H1 (cell line): Measurements from ENCODE around the gene UTS2R. TPM values are rescaled to one million over a fixed set of nuclear protein-coding genes. Genes with fewer than 3 reads are reported as not detected.

ENCODE experiments used
- CTCF ChIA-PET: fragments of 300-600 bp; sonication (Branson Sonifier 250); formaldehyde crosslinking; loops from one replicate; lab custom pipeline; 2021; ENCODE audit not compliant: partially characterized antibody; lab: Charles Lee
- POLR2A ChIA-PET: fragments of 300-600 bp; sonication (Branson Sonifier 250); formaldehyde crosslinking; loops from one replicate; lab custom pipeline; 2021; ENCODE audit warnings: inconsistent platforms; ENCODE audit not compliant: partially characterized antibody; lab: Charles Lee
- DNase-seq, 2 experiments: peaks; one replicate each; pipeline versions ENCODE4 v3.0.0 to v3.0.0-alpha.2; 2010 to 2022; ENCODE audit warnings: low spot score in 2 of 2, low read depth in 1 of 2, mixed read lengths in 1 of 2
- FAIRE-seq: peaks from 2 replicates; lab custom pipeline; 2011; peaks lifted over from hg19 to GRCh38; lab: Jason Lieb, UNC
- H2AFZ ChIP-seq: 2 replicates; pipeline ENCODE4 v1.8.1; 2012; ENCODE audit warnings: low read length, inconsistent platforms
- H2AK5ac ChIP-seq: 2 replicates; pipeline ENCODE4 v1.6.1; 2013; ENCODE audit warnings: low read depth, low read length
- H2BK120ac ChIP-seq: replicated peaks from 2 replicates; pipeline ENCODE3; 2013; ENCODE audit warnings: low read depth, low read length, inconsistent platforms
- H2BK12ac ChIP-seq: 2 replicates; pipeline ENCODE4 v1.6.1; 2013; ENCODE audit warnings: low read depth, low read length
- H2BK15ac ChIP-seq: 2 replicates; pipeline ENCODE4 v1.6.1; 2013; ENCODE audit warnings: low read length
- H2BK20ac ChIP-seq: 2 replicates; pipeline ENCODE4 v1.6.1; 2013; ENCODE audit warnings: low read length
- H2BK5ac ChIP-seq: 2 replicates; pipeline ENCODE4 v1.6.1; 2013; ENCODE audit warnings: low read depth, low read length
- H3K14ac ChIP-seq: 2 replicates; pipeline ENCODE4 v1.6.1; 2013; ENCODE audit warnings: inconsistent platforms; ENCODE audit not compliant: insufficient read length
- H3K18ac ChIP-seq: 2 replicates; pipeline ENCODE4 v1.6.1; 2013; ENCODE audit warnings: low read length; ENCODE audit errors: extremely low read depth
- H3K23ac ChIP-seq: 2 replicates; pipeline ENCODE4 v1.6.1; 2013; ENCODE audit warnings: inconsistent platforms; ENCODE audit not compliant: insufficient read length
- H3K23me2 ChIP-seq: 2 replicates; pipeline ENCODE4 v1.6.1; 2013; ENCODE audit warnings: low read depth, low read length
- H3K27ac ChIP-seq: 2 replicates; pipeline ENCODE4 v1.6.1; 2011; ENCODE audit warnings: low read depth, low read length, inconsistent platforms
- H3K27me3 ChIP-seq, 4 experiments: replicated peaks in 1 of 4; 1 replicate in 1 of 4; 2 replicates in 3 of 4; pipeline versions ENCODE4 v1.6.1 to v1.8.1; 2011 to 2013; ENCODE audit warnings: low read length in 3 of 4, mild to moderate bottlenecking in 3 of 4, inconsistent platforms in 2 of 4, mixed read lengths in 2 of 4, moderate library complexity in 1 of 4; ENCODE audit not compliant: control insufficient read depth in 3 of 4, insufficient read depth in 3 of 4; ENCODE audit errors: extremely low read depth in 1 of 4
- H3K36me3 ChIP-seq, 4 experiments: 2 replicates each; pipeline versions ENCODE4 v1.6.1 to v1.8.1; 2011 to 2013; ENCODE audit warnings: mild to moderate bottlenecking in 4 of 4, low read length in 3 of 4, moderate library complexity in 2 of 4, control low read depth in 1 of 4, inconsistent platforms in 1 of 4; ENCODE audit not compliant: insufficient read depth in 4 of 4, control insufficient read depth in 2 of 4
- H3K4ac ChIP-seq: replicated peaks from 2 replicates; pipeline ENCODE3; 2013; ENCODE audit warnings: low read length, low read depth, mixed read lengths, inconsistent platforms; ENCODE audit not compliant: insufficient read length
- H3K4me1 ChIP-seq, 4 experiments: replicated peaks in 1 of 4; 1 replicate in 1 of 4; 2 replicates in 3 of 4; pipeline versions ENCODE4 v1.6.1 to v1.8.1; 2011 to 2013; ENCODE audit warnings: low read length in 3 of 4, inconsistent platforms in 2 of 4, mixed read lengths in 1 of 4; ENCODE audit not compliant: insufficient read depth in 4 of 4, control insufficient read depth in 3 of 4
- H3K4me2 ChIP-seq, 2 experiments: 2 replicates each; pipeline versions ENCODE4 v1.6.1 to v1.8.1; 2011 to 2013; ENCODE audit warnings: low read depth in 2 of 2, low read length in 2 of 2, control low read depth in 1 of 2, inconsistent platforms in 1 of 2, mild to moderate bottlenecking in 1 of 2; ENCODE audit not compliant: insufficient read depth in 1 of 2
- H3K4me3 ChIP-seq, 4 experiments: fragments of 200-600, 300-600 bp in 1 of 4; sonication (generic), shearing (Covaris generic), sonication (Bioruptor Twin) in 1 of 4; 2 replicates each; pipeline versions ENCODE4 v1.5.1 to v1.8.1; 2011 to 2016; ENCODE audit warnings: low read length in 4 of 4, low read depth in 3 of 4, control low read depth in 2 of 4, inconsistent platforms in 2 of 4, mild to moderate bottlenecking in 2 of 4, mixed read lengths in 1 of 4, moderate library complexity in 1 of 4; ENCODE audit not compliant: insufficient read depth in 2 of 4; ENCODE audit errors: extremely low read depth in 1 of 4
- H3K56ac ChIP-seq: replicated peaks from 2 replicates; pipeline ENCODE3; 2013; ENCODE audit warnings: low read depth, mild to moderate bottlenecking, mixed read lengths, low read length, inconsistent platforms; ENCODE audit not compliant: insufficient read length
- H3K79me1 ChIP-seq: 2 replicates; pipeline ENCODE4 v1.6.1; 2013; ENCODE audit warnings: low read depth, low read length, control low read depth
- H3K79me2 ChIP-seq, 2 experiments: 2 replicates each; pipeline versions ENCODE4 v1.6.1 to v1.8.1; 2012 to 2013; ENCODE audit warnings: low read length in 2 of 2, mild to moderate bottlenecking in 2 of 2, inconsistent platforms in 1 of 2; ENCODE audit not compliant: insufficient read depth in 2 of 2, control insufficient read depth in 1 of 2
- H3K9ac ChIP-seq, 4 experiments: replicated peaks in 1 of 4; 1 replicate in 1 of 4; 2 replicates in 3 of 4; pipeline versions ENCODE4 v1.6.1 to v1.8.1; 2011 to 2013; ENCODE audit warnings: low read depth in 3 of 4, low read length in 3 of 4, control low read depth in 2 of 4, mild to moderate bottlenecking in 2 of 4, moderate library complexity in 2 of 4, inconsistent platforms in 1 of 4; ENCODE audit errors: extremely low read depth in 1 of 4
- H3K9me3 ChIP-seq, 2 experiments: 2 replicates each; pipeline versions ENCODE4 v1.6.1 to v1.8.1; 2012 to 2013; ENCODE audit warnings: mild to moderate bottlenecking in 2 of 2, moderate library complexity in 2 of 2, control low read depth in 1 of 2, inconsistent platforms in 1 of 2, low read depth in 1 of 2, low read length in 1 of 2, mixed read lengths in 1 of 2; ENCODE audit not compliant: insufficient read depth in 2 of 2
- H4K20me1 ChIP-seq, 2 experiments: replicated peaks in 1 of 2; 2 replicates each; pipeline versions ENCODE3 to v1.8.1; 2011 to 2013; ENCODE audit warnings: inconsistent platforms in 2 of 2, low read length in 2 of 2, mild to moderate bottlenecking in 1 of 2; ENCODE audit not compliant: insufficient read depth in 2 of 2, control insufficient read depth in 1 of 2
- H4K5ac ChIP-seq: 2 replicates; pipeline ENCODE4 v1.6.1; 2013; ENCODE audit warnings: low read length, low read depth, mixed read lengths, inconsistent platforms; ENCODE audit not compliant: insufficient read length
- H4K8ac ChIP-seq: 2 replicates; pipeline ENCODE4 v1.8.0; 2013; ENCODE audit warnings: mild to moderate bottlenecking, moderate library complexity, low read length, inconsistent platforms; ENCODE audit not compliant: insufficient read depth; ENCODE audit errors: extremely low read depth
- H4K91ac ChIP-seq: replicated peaks from 2 replicates; pipeline ENCODE3; 2013; ENCODE audit warnings: low read length, mixed read lengths, inconsistent platforms; ENCODE audit not compliant: insufficient read length
- CBX5 ChIP-seq: fragments of 300-800, 300-1000 bp; sonication (generic); IDR thresholded peaks from 2 replicates; pipeline ENCODE4 v1.7.1; 2016; ENCODE audit warnings: antibody characterized with exemption, low read length, low read depth
- EZH2 ChIP-seq: fragments of 200-600 bp; sonication (generic); IDR thresholded peaks from 2 replicates; pipeline ENCODE4 v1.7.1; 2012; ENCODE audit warnings: low read depth, mild to moderate bottlenecking, moderate library complexity, low read length, inconsistent platforms; ENCODE audit not compliant: severe bottlenecking
- FOSL1 ChIP-seq: IDR thresholded peaks from 2 replicates; pipeline ENCODE4 v1.6.1; 2011; ENCODE audit warnings: mild to moderate bottlenecking, low read depth, low read length, moderate library complexity; ENCODE audit not compliant: insufficient read depth
- GTF2F1 ChIP-seq: IDR thresholded peaks from 2 replicates; pipeline ENCODE4 v1.6.1; 2012; ENCODE audit warnings: low read depth, low read length, improper control_type of control experiment, borderline replicate concordance
- HDAC6 ChIP-seq: IDR thresholded peaks from one replicate; pipeline ENCODE4 v1.7.1; 2012; ENCODE audit warnings: low read depth, mild to moderate bottlenecking, inconsistent platforms, low read length, moderate library complexity
- JUN ChIP-seq: IDR thresholded peaks from 2 replicates; pipeline ENCODE4 v1.6.1; 2011; ENCODE audit warnings: low read depth, mild to moderate bottlenecking, improper control_type of control experiment, low read length
- NANOG ChIP-seq: IDR thresholded peaks from 2 replicates; pipeline ENCODE4 v1.6.1; 2011; ENCODE audit warnings: low read length, low read depth, mild to moderate bottlenecking, inconsistent platforms; ENCODE audit not compliant: insufficient read depth, poor library complexity, severe bottlenecking
- NRF1 ChIP-seq: IDR thresholded peaks from 2 replicates; pipeline ENCODE4 v1.6.1; 2011; ENCODE audit warnings: mild to moderate bottlenecking, low read depth, low read length, improper control_type of control experiment
- SIN3A ChIP-seq, 2 experiments: IDR thresholded peaks in 1 of 2; conservative IDR thresholded peaks in 1 of 2; 2 replicates each; pipeline ENCODE4 v1.6.1; 2011 to 2012; ENCODE audit warnings: low read length in 2 of 2, improper control_type of control experiment in 1 of 2, low read depth in 1 of 2, mild to moderate bottlenecking in 1 of 2
- SP1 ChIP-seq: IDR thresholded peaks from 2 replicates; pipeline ENCODE4 v1.6.1; 2011; ENCODE audit warnings: low read depth, low read length
- SP4 ChIP-seq: IDR thresholded peaks from 2 replicates; pipeline ENCODE4 v1.6.1; 2012; ENCODE audit warnings: low read length, inconsistent platforms
- TAF1 ChIP-seq: IDR thresholded peaks from 2 replicates; pipeline ENCODE4 v1.6.1; 2011; ENCODE audit warnings: mild to moderate bottlenecking, low read depth, low read length
- TCF12 ChIP-seq: IDR thresholded peaks from 2 replicates; pipeline ENCODE4 v1.6.1; 2011; ENCODE audit warnings: low read depth, mild to moderate bottlenecking, low read length
- WGBS, 2 experiments: shearing (Covaris generic) in 1 of 2; methylation state at CpG; one replicate each; pipeline versions ENCODE4 v1.1.6 to v1.1.7; 2013 to 2015; ENCODE audit warnings: low lambda C conversion rate in 2 of 2, mixed read lengths in 2 of 2, inconsistent platforms in 1 of 2, low coverage in 1 of 2, missing lambda C conversion rate in 1 of 2; ENCODE audit not compliant: insufficient replicate concordance in 2 of 2, insufficient coverage in 1 of 2, insufficient read length in 1 of 2; ENCODE audit errors: extremely low coverage in 1 of 2, missing lambda C conversion rate in 1 of 2; 5-methylcytosine and 5-hydroxymethylcytosine counted together
- polyA plus RNA-seq, 7 experiments: library from polyadenylated mRNA; depleted of rRNA in 3 of 7; stranded (reverse) in 5 of 7; unstranded in 2 of 7; fragments of >200 nt in 5 of 7; fragments of 200-250 nt in 2 of 7; gene quantifications; 1 replicate in 5 of 7; 2 replicates in 1 of 7; 4 replicates in 1 of 7; pipeline versions ENCODE4 v1.2.1 to v1.2.3, GENCODE V29; 2011 to 2013; ENCODE audit warnings: missing spikeins in 2 of 7, mixed read lengths in 2 of 7
- total RNA-seq: library from RNA; stranded (reverse); fragmentation: NEBNext Ultra II Directional; extraction: Animal tissue kit (Norgen Biotek cat#: 25700); gene quantifications from 2 replicates; pipeline ENCODE4 v1.2.1, GENCODE V29; 2021
- TF ChIP-seq, protein P1 (sequence below): IDR thresholded peaks from 2 replicates; pipeline ENCODE4 v1.6.1; 2012; ENCODE audit warnings: inconsistent platforms

The UTS2R gene
- total and polyA plus RNA-seq, 2 of the 8 experiments (the other 6 are each of a cell fraction or from before 2014, with no cell fraction given): 0.27 TPM; not detected in 1

DNA sequence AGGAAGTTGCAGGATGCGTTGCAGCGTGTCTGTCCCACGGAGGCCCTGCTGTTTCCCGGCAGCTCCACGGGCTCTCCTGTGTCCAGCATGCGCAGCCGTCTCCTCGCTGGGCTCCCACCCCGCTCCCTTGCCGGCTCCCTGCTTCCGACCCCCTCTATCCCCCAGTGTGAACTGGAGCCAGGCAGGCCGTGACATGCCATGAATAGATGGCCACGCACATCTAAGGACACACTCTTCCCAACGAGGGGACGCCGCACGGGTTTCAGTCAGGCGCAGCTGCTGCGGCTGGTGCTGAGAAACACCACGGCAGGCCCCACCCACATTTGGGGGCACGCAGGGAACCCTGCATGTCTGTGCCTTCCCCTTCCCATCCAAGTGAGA, 37.4 kb downstream of the UTS2R start:
- 90% methylated on average over 21 of the region's 21 CpGs; no CpG with 5 or more reads in 1 of the 2 experiments for WGBS, 2 experiments
- TF ChIP-seq TAF1: no peak
- TF ChIP-seq TCF12: no peak
- no peak for TF ChIP-seq EZH2
- no peak for TF ChIP-seq GTF2F1
- TF ChIP-seq NRF1: no peak
- TF ChIP-seq, protein P1, sequence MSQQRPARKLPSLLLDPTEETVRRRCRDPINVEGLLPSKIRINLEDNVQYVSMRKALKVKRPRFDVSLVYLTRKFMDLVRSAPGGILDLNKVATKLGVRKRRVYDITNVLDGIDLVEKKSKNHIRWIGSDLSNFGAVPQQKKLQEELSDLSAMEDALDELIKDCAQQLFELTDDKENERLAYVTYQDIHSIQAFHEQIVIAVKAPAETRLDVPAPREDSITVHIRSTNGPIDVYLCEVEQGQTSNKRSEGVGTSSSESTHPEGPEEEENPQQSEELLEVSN: no peak
- TF ChIP-seq CBX5: no peak
- TF ChIP-seq SP4: no peak
- TF ChIP-seq NANOG: no peak
- no peak for TF ChIP-seq JUN
- no peak for TF ChIP-seq FOSL1
- no peak for TF ChIP-seq SIN3A (conservative IDR thresholded peaks at IDR 0.05 in 1 of 2, IDR thresholded peaks at IDR 0.05 in 1 of 2; ENCODE audit: low read depth in 1 of 2, low read length in 2 of 2)
- TF ChIP-seq HDAC6: no peak
- no peak for TF ChIP-seq SP1

More for the DNA sequence above, 37.4 kb downstream of the UTS2R start:
- Histone ChIP-seq H3K9ac (no peak overlapping the region), H3K27me3 (no peaks in the 10 kb centered on the region), H3K14ac (no peak overlapping the region), H3K79me2 (no peaks in the 10 kb centered on the region), H3K23ac (no peak overlapping the region), H3K9me3 (no peaks in the 10 kb centered on the region), H3K23me2 (no peaks in the 10 kb centered on the region), H4K5ac (no peak overlapping the region), H4K20me1 (peaks cover 1 to 2% of the 10 kb centered on the region in 2 experiments), H2BK5ac (no peak overlapping the region), H2AFZ (no peak overlapping the region), H2AK5ac (no peak overlapping the region), H3K56ac (no peak overlapping the region), H2BK120ac (no peak overlapping the region), H3K18ac (no peak overlapping the region), H4K8ac (no peak overlapping the region), H4K91ac (no peak overlapping the region), H2BK12ac (no peak overlapping the region), H3K36me3 (peaks cover 0 to 6% (median 0%) of the 10 kb centered on the region in 4 experiments; a peak in 2 of 8 replicates), H3K79me1 (no peaks in the 10 kb centered on the region), H2BK15ac (no peak overlapping the region), H3K27ac (no peak overlapping the region), H2BK20ac (no peak overlapping the region), H3K4me1 (no peaks in the 10 kb centered on the region), H3K4me2 (no peak overlapping the region), H3K4me3 (no peak overlapping the region), H3K4ac (no peak overlapping the region)
- POLR2A ChIA-PET: interaction anchor here (1.2 to 1.3 kb wide), 2 partner anchors 10 to 32 kb away, joined by 3 read pairs; no protein-coding TSS in a partner anchor
- FAIRE-seq (no peak), DNase-seq (no peak)
- CTCF ChIA-PET: interaction anchor here (1.4 to 2.2 kb wide), 3 partner anchors 16 to 145 kb away, joined by 3 to 9 read pairs (median 5); no protein-coding TSS in a partner anchor
